Limb (tissue), 2 donors: Measurements from ENCODE around the gene C3orf22.

Experiments used
- DNase-seq, 2 donors: peaks; one replicate each; pipeline ENCODE4 v3.0.0-alpha.2; 2016; ENCODE audit errors: extremely low spot score in 2 of 2

The C3orf22 gene

GRCh38 chr3:126515066-126515706 is 43.5 kb downstream of the C3orf22 start:
- DNase-seq = no peak

- DNase-seq = no peak
Observed at GRCh38 chr3:126514161-126514560, 44.6 kb downstream of the C3orf22 start.

- no peak for DNase-seq
Observed at GRCh38 chr3:126512916-126513650, 45.6 kb downstream of the C3orf22 start.

GRCh38 chr3:126512026-126512425 is 46.7 kb downstream of the C3orf22 start:
- no peak for DNase-seq

GRCh38 chr3:126511291-126511690 is 47.4 kb downstream of the C3orf22 start:
- DNase-seq = no peak

GRCh38 chr3:126510308-126510910 is 48.3 kb downstream of the C3orf22 start:
- no peak for DNase-seq

- no peak for DNase-seq
Observed at GRCh38 chr3:126509597-126510307, 49.0 kb downstream of the C3orf22 start.

GRCh38 chr3:126508564-126508964 is 50.2 kb downstream of the C3orf22 start:
- no peak for DNase-seq

GRCh38 chr3:126507886-126508285 is 50.8 kb downstream of the C3orf22 start:
- DNase-seq = no peak

GRCh38 chr3:126503701-126504100 is 55.0 kb downstream of the C3orf22 start:
- DNase-seq = no peak

- DNase-seq = no peak
Observed at GRCh38 chr3:126502656-126503055, 56.1 kb downstream of the C3orf22 start.

- DNase-seq = no peak
Observed at GRCh38 chr3:126501736-126502135, 57.0 kb downstream of the C3orf22 start.

- no peak for DNase-seq
Observed at GRCh38 chr3:126501054-126501453, 57.7 kb downstream of the C3orf22 start.

- no peak for DNase-seq
Observed at GRCh38 chr3:126500016-126500415, 58.7 kb downstream of the C3orf22 start.
